Parathyroid adenoma (tissue), 2 donors: Measurements from ENCODE around the gene CADM2.
"Not testable (repeated sequence)": the region's sequence is repeated elsewhere in the genome, so short reads cannot be mapped to it uniquely, and the experiment has no call there.

Source experiments
- H2AFZ ChIP-seq: fragments of 300-600 bp; sonication (generic); one replicate; pipeline ENCODE4 v1.7.0; 2017; ENCODE audit warnings: antibody characterized with exemption, mild to moderate bottlenecking
- H3K27ac ChIP-seq: fragments of 300-600 bp; sonication (generic); one replicate; pipeline ENCODE4 v1.7.0; 2017
- H3K27me3 ChIP-seq: fragments of 300-600 bp; sonication (generic); one replicate; pipeline ENCODE4 v1.7.0; 2017; ENCODE audit warnings: low read length; ENCODE audit not compliant: control insufficient read depth, insufficient read depth
- H3K36me3 ChIP-seq: fragments of 300-600 bp; sonication (generic); one replicate; pipeline ENCODE4 v1.7.0; 2017; ENCODE audit warnings: low read length; ENCODE audit not compliant: control insufficient read depth, insufficient read depth
- H3K4me1 ChIP-seq: fragments of 300-600 bp; sonication (generic); one replicate; pipeline ENCODE4 v1.7.0; 2017; ENCODE audit warnings: control low read depth
- H3K4me2 ChIP-seq: fragments of 300-600 bp; sonication (generic); one replicate; pipeline ENCODE4 v1.7.0; 2017; ENCODE audit warnings: low read length
- H3K4me3 ChIP-seq: fragments of 300-600 bp; sonication (generic); one replicate; pipeline ENCODE4 v1.7.0; 2017; ENCODE audit warnings: low read depth, low read length
- H3K79me2 ChIP-seq: fragments of 300-600 bp; sonication (generic); one replicate; pipeline ENCODE4 v1.7.0; 2017; ENCODE audit warnings: control low read depth
- H3K9ac ChIP-seq: fragments of 300-600 bp; sonication (generic); one replicate; pipeline ENCODE4 v1.7.0; 2017; ENCODE audit warnings: mild to moderate bottlenecking
- H3K9me3 ChIP-seq: fragments of 300-600 bp; sonication (generic); one replicate; pipeline ENCODE4 v1.7.0; 2017; ENCODE audit warnings: low read length; ENCODE audit not compliant: control insufficient read depth
- CTCF ChIP-seq: fragments of 300-600 bp; sonication (generic); IDR thresholded peaks from one replicate; pipeline ENCODE4 v1.7.0; 2017; ENCODE audit warnings: antibody characterized with exemption, mild to moderate bottlenecking
- donor health status: primary hyperparathyroidism.

CADM2 gene

GRCh38 chr3:85950435-85950834 is 991.6 kb downstream of the CADM2 start:
- H3K79me2 ChIP-seq = no peaks in the 10 kb centered on the region
- no peaks in the 10 kb centered on the region for H3K36me3 ChIP-seq
- no peaks in the 10 kb centered on the region for H3K27me3 ChIP-seq
- H3K4me2 ChIP-seq = no peak overlapping the region
- H3K9ac ChIP-seq = no peak overlapping the region
- no peaks in the 10 kb centered on the region for H3K9me3 ChIP-seq
- no peak overlapping the region for H3K27ac ChIP-seq
- H3K4me1 ChIP-seq = no peaks in the 10 kb centered on the region
- H2AFZ ChIP-seq = no peak overlapping the region
- no peak for TF ChIP-seq CTCF
- no peak overlapping the region for H3K4me3 ChIP-seq

- Histone ChIP-seq H3K27me3 (no peaks in the 10 kb centered on the region), H3K4me1 (no peaks in the 10 kb centered on the region), H2AFZ (no peak overlapping the region), H3K9ac (no peak overlapping the region), H3K36me3 (no peaks in the 10 kb centered on the region), H3K4me3 (no peak overlapping the region), H3K9me3 (no peaks in the 10 kb centered on the region), H3K4me2 (no peak overlapping the region), H3K27ac (no peak overlapping the region), H3K79me2 (no peaks in the 10 kb centered on the region)
- no peak for TF ChIP-seq CTCF
These were observed 1002.0 kb downstream of the CADM2 start for GRCh38 chr3:85960793-85961192.

- H3K4me3 ChIP-seq = no peak overlapping the region
- no peaks in the 10 kb centered on the region for H3K9me3 ChIP-seq
- H3K27ac ChIP-seq = no peak overlapping the region
- H3K4me1 ChIP-seq = no peaks in the 10 kb centered on the region
- no peak overlapping the region for H3K9ac ChIP-seq
- H3K27me3 ChIP-seq = no peaks in the 10 kb centered on the region
- no peaks in the 10 kb centered on the region for H3K79me2 ChIP-seq
- H3K36me3 ChIP-seq = no peaks in the 10 kb centered on the region
- H2AFZ ChIP-seq = no peak overlapping the region
- TF ChIP-seq CTCF = no peak
- H3K4me2 ChIP-seq = no peak overlapping the region
These were observed 1019.0 kb downstream of the CADM2 start for GRCh38 chr3:85977615-85978338.

GRCh38 chr3:85979034-85979433 is 1020.2 kb downstream of the CADM2 start:
- Histone ChIP-seq H3K9ac (no peak overlapping the region), H3K9me3 (no peaks in the 10 kb centered on the region), H3K4me2 (no peak overlapping the region), H3K79me2 (no peaks in the 10 kb centered on the region), H3K36me3 (no peaks in the 10 kb centered on the region), H3K4me3 (no peak overlapping the region), H3K27me3 (no peaks in the 10 kb centered on the region), H3K27ac (no peak overlapping the region), H2AFZ (no peak overlapping the region), H3K4me1 (no peaks in the 10 kb centered on the region)
- no peak for TF ChIP-seq CTCF

- H3K9me3 ChIP-seq, H3K79me2 ChIP-seq, H3K27ac ChIP-seq, H3K27me3 ChIP-seq, H3K36me3 ChIP-seq, H3K4me3 ChIP-seq, H3K4me1 ChIP-seq, H3K4me2 ChIP-seq, H3K9ac ChIP-seq, H2AFZ ChIP-seq: not testable (repeated sequence)
These were observed 1030.8 kb downstream of the CADM2 start for GRCh38 chr3:85989581-85989980.
